HEK293 (cell line): ENCODE data around the gene PJA2.
A peak's percentile ranks its signal among the peaks of the same experiment; 100 is the strongest.

Source experiments
- EGR2 ChIP-seq: fragments of 450-650 bp; formaldehyde crosslinking; IDR thresholded peaks from 2 replicates; pipeline ENCODE4 v1.5.1; 2016; ENCODE audit warnings: low read depth, missing biosample characterization, missing genetic modification characterization
- GLI2 ChIP-seq: fragments of 450-650 bp; formaldehyde crosslinking; IDR thresholded peaks from 2 replicates; pipeline ENCODE4; 2017; ENCODE audit warnings: missing biosample characterization, missing genetic modification characterization, low read depth, borderline replicate concordance
- KLF16 ChIP-seq: fragments of 450-650 bp; formaldehyde crosslinking; IDR thresholded peaks from 2 replicates; pipeline ENCODE4 v1.5.1; 2017; ENCODE audit warnings: missing biosample characterization, missing genetic modification characterization
- ZBTB20 ChIP-seq: fragments of 450-650 bp; formaldehyde crosslinking; IDR thresholded peaks from 2 replicates; pipeline ENCODE4 v1.5.1; 2016; ENCODE audit warnings: missing biosample characterization, missing genetic modification characterization
- ZNF2 ChIP-seq: fragments of 450-650 bp; formaldehyde crosslinking; IDR thresholded peaks from 2 replicates; pipeline ENCODE4 v1.5.1; 2016; ENCODE audit warnings: missing biosample characterization, missing genetic modification characterization
- ZNF214 ChIP-seq: fragments of 450-650 bp; formaldehyde crosslinking; IDR thresholded peaks from 2 replicates; pipeline ENCODE4 v1.5.1; 2017; ENCODE audit warnings: missing biosample characterization, mild to moderate bottlenecking, missing genetic modification characterization, borderline replicate concordance
- ZNF324 ChIP-seq: fragments of 450-650 bp; formaldehyde crosslinking; IDR thresholded peaks from 2 replicates; pipeline ENCODE4 v1.5.1; 2016; ENCODE audit warnings: missing biosample characterization, missing genetic modification characterization
- ZNF354C ChIP-seq: fragments of 450-650 bp; formaldehyde crosslinking; IDR thresholded peaks from 2 replicates; pipeline ENCODE4 v1.5.1; 2016; ENCODE audit warnings: missing biosample characterization, missing genetic modification characterization, low read depth, borderline replicate concordance
- ZNF561 ChIP-seq: fragments of 450-650 bp; IDR thresholded peaks from 2 replicates; pipeline ENCODE4 v1.5.1; 2018; ENCODE audit warnings: missing biosample characterization, missing genetic modification characterization, borderline replicate concordance
- TF ChIP-seq, protein P1 (sequence below): fragments of 450-650 bp; formaldehyde crosslinking; IDR thresholded peaks from 2 replicates; pipeline ENCODE4 v1.5.1; 2016; ENCODE audit warnings: missing biosample characterization, missing genetic modification characterization
- TF ChIP-seq, protein P2 (sequence below): fragments of 450-650 bp; formaldehyde crosslinking; IDR thresholded peaks from 2 replicates; pipeline ENCODE4 v1.5.1; 2016; ENCODE audit warnings: missing biosample characterization, missing genetic modification characterization
- TF ChIP-seq, protein P3 (sequence below): fragments of 450-650 bp; formaldehyde crosslinking; IDR thresholded peaks from 2 replicates; pipeline ENCODE4 v1.5.1; 2017; ENCODE audit warnings: missing biosample characterization, missing genetic modification characterization
- TF ChIP-seq, protein P4 (sequence below): sonication (generic); formaldehyde crosslinking; IDR thresholded peaks from 2 replicates; pipeline ENCODE4 v1.8.1; 2022; ENCODE audit warnings: mild to moderate bottlenecking, moderate library complexity, missing genetic modification reagents
- TF ChIP-seq, protein P5 (sequence below): fragments of 450-650 bp; formaldehyde crosslinking; IDR thresholded peaks from 2 replicates; pipeline ENCODE4 v1.5.1; 2016; ENCODE audit warnings: missing biosample characterization, missing genetic modification characterization
- TF ChIP-seq, protein P6 (sequence below): fragments of 450-650 bp; IDR thresholded peaks from 2 replicates; pipeline ENCODE4 v1.5.1; 2018; ENCODE audit warnings: missing biosample characterization, mild to moderate bottlenecking, missing genetic modification characterization

PJA2 gene

DNA sequence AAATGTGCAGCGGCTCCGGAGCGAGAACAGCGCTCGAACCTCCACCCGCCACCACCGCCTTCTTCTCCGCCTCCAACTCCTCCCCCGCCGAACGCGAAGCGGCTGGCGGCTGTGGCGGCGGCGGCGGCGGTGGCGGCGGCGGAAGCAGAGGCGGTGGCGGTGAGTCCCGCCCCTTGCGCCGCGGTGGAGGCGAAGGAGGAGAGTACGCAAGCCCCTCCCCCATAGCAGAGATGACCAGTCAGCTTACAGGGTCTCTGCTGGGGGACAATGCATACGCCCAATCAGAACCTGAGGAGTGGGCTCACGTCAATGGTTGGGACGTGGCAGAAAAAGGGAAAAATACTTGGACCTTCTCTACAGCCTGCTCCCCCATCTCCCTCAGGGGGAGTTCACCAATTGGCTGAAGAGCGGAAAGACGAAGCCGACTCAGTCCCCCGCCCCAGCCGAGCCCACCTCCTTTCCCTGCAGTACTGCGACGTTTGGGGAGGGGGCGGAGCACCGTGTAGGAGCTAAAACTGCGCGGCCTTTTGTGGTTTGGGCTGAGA lies at the start of gene PJA2 (continued):
- TF ChIP-seq, protein P1, sequence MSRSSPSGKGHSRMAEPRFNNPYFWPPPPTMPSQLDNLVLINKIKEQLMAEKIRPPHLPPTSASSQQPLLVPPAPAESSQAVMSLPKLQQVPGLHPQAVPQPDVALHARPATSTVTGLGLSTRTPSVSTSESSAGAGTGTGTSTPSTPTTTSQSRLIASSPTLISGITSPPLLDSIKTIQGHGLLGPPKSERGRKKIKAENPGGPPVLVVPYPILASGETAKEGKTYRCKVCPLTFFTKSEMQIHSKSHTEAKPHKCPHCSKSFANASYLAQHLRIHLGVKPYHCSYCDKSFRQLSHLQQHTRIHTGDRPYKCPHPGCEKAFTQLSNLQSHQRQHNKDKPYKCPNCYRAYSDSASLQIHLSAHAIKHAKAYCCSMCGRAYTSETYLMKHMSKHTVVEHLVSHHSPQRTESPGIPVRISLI (tag by site-specific recombination): no peak; the same call in 1 of the 2 replicates
- TF ChIP-seq, protein P2, sequence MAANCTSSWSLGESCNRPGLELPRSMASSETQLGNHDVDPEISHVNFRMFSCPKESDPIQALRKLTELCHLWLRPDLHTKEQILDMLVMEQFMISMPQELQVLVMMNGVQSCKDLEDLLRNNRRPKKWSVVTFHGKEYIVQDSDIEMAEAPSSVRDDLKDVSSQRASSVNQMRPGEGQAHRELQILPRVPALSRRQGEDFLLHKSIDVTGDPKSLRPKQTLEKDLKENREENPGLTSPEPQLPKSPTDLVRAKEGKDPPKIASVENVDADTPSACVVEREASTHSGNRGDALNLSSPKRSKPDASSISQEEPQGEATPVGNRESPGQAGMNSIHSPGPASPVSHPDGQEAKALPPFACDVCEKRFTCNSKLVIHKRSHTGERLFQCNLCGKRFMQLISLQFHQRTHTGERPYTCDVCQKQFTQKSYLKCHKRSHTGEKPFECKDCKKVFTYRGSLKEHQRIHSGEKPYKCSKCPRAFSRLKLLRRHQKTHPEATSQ (tag by site-specific recombination): no peak
- TF ChIP-seq ZNF561 (no peak), KLF16 (no peak), ZNF2 (no peak), ZNF324 (tag by site-specific recombination) (no peak), ZBTB20 (tag by site-specific recombination) (peak; percentile 74; the same call in 1 of the 2 replicates), ZNF214 (tag by site-specific recombination) (no peak), GLI2 (tag by site-specific recombination) (no peak), ZNF354C (tag by site-specific recombination) (no peak), EGR2 (tag by site-specific recombination) (peak; percentile 96)
- TF ChIP-seq, protein P3, sequence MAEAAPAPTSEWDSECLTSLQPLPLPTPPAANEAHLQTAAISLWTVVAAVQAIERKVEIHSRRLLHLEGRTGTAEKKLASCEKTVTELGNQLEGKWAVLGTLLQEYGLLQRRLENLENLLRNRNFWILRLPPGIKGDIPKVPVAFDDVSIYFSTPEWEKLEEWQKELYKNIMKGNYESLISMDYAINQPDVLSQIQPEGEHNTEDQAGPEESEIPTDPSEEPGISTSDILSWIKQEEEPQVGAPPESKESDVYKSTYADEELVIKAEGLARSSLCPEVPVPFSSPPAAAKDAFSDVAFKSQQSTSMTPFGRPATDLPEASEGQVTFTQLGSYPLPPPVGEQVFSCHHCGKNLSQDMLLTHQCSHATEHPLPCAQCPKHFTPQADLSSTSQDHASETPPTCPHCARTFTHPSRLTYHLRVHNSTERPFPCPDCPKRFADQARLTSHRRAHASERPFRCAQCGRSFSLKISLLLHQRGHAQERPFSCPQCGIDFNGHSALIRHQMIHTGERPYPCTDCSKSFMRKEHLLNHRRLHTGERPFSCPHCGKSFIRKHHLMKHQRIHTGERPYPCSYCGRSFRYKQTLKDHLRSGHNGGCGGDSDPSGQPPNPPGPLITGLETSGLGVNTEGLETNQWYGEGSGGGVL (tag by site-specific recombination): no peak
- TF ChIP-seq, protein P4, sequence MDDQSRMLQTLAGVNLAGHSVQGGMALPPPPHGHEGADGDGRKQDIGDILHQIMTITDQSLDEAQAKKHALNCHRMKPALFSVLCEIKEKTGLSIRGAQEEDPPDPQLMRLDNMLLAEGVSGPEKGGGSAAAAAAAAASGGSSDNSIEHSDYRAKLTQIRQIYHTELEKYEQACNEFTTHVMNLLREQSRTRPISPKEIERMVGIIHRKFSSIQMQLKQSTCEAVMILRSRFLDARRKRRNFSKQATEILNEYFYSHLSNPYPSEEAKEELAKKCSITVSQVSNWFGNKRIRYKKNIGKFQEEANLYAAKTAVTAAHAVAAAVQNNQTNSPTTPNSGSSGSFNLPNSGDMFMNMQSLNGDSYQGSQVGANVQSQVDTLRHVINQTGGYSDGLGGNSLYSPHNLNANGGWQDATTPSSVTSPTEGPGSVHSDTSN (CRISPR knock-in tag): 0 out of 2 replicates have a peak, but pooled peaks have one; percentile 40
- TF ChIP-seq, protein P5, sequence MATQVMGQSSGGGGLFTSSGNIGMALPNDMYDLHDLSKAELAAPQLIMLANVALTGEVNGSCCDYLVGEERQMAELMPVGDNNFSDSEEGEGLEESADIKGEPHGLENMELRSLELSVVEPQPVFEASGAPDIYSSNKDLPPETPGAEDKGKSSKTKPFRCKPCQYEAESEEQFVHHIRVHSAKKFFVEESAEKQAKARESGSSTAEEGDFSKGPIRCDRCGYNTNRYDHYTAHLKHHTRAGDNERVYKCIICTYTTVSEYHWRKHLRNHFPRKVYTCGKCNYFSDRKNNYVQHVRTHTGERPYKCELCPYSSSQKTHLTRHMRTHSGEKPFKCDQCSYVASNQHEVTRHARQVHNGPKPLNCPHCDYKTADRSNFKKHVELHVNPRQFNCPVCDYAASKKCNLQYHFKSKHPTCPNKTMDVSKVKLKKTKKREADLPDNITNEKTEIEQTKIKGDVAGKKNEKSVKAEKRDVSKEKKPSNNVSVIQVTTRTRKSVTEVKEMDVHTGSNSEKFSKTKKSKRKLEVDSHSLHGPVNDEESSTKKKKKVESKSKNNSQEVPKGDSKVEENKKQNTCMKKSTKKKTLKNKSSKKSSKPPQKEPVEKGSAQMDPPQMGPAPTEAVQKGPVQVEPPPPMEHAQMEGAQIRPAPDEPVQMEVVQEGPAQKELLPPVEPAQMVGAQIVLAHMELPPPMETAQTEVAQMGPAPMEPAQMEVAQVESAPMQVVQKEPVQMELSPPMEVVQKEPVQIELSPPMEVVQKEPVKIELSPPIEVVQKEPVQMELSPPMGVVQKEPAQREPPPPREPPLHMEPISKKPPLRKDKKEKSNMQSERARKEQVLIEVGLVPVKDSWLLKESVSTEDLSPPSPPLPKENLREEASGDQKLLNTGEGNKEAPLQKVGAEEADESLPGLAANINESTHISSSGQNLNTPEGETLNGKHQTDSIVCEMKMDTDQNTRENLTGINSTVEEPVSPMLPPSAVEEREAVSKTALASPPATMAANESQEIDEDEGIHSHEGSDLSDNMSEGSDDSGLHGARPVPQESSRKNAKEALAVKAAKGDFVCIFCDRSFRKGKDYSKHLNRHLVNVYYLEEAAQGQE (tag by site-specific recombination): no peak
- TF ChIP-seq, protein P6, sequence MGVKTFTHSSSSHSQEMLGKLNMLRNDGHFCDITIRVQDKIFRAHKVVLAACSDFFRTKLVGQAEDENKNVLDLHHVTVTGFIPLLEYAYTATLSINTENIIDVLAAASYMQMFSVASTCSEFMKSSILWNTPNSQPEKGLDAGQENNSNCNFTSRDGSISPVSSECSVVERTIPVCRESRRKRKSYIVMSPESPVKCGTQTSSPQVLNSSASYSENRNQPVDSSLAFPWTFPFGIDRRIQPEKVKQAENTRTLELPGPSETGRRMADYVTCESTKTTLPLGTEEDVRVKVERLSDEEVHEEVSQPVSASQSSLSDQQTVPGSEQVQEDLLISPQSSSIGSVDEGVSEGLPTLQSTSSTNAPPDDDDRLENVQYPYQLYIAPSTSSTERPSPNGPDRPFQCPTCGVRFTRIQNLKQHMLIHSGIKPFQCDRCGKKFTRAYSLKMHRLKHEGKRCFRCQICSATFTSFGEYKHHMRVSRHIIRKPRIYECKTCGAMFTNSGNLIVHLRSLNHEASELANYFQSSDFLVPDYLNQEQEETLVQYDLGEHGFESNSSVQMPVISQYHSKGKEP: no peak; the same call in 1 of the 2 replicates
